Tibial nerve (tissue), 3 donors: ENCODE results near the gene NSUN2.

Source experiments
- POLR2A ChIP-seq, 2 donors: fragments of 450-650 bp; IDR thresholded peaks; one replicate each; pipeline ENCODE4 v1.6.1; 2017; ENCODE audit warnings: antibody characterized with exemption in 2 of 2, mild to moderate bottlenecking in 2 of 2, moderate library complexity in 2 of 2
- TF ChIP-seq, protein P1 (sequence below), 5 experiments: fragments of 200-600 bp in 3 of 5; fragments of 450-650 bp in 2 of 5; sonication (generic) in 3 of 5; IDR thresholded peaks; one replicate each; pipeline ENCODE4 v1.5.1; 2016 to 2019; ENCODE audit warnings: antibody characterized with exemption in 5 of 5, mild to moderate bottlenecking in 3 of 5, moderate library complexity in 2 of 5

DNA sequence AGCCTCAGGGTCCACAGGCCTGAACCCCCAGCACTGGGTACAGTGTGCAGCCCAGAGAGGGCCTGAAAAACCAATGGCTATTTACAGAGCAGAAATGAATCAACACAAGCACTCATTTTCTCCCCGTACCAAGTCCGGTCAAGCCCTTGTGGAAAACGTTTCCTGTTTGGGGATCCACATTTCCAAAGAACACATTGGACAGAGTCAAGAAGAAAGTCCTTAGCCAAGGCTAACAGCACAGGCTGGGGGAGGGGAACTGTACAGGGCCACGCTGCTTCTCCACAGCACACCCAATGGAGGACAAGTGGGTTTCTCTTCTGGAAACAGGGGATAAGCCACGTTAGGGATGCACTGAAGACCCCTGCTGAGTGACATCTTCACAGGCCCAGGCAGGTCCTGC, 62.3 kb downstream of the NSUN2 start:
- TF ChIP-seq POLR2A (IDR thresholded peaks at IDR 0.05) = no peak
- TF ChIP-seq, protein P1, sequence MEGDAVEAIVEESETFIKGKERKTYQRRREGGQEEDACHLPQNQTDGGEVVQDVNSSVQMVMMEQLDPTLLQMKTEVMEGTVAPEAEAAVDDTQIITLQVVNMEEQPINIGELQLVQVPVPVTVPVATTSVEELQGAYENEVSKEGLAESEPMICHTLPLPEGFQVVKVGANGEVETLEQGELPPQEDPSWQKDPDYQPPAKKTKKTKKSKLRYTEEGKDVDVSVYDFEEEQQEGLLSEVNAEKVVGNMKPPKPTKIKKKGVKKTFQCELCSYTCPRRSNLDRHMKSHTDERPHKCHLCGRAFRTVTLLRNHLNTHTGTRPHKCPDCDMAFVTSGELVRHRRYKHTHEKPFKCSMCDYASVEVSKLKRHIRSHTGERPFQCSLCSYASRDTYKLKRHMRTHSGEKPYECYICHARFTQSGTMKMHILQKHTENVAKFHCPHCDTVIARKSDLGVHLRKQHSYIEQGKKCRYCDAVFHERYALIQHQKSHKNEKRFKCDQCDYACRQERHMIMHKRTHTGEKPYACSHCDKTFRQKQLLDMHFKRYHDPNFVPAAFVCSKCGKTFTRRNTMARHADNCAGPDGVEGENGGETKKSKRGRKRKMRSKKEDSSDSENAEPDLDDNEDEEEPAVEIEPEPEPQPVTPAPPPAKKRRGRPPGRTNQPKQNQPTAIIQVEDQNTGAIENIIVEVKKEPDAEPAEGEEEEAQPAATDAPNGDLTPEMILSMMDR (IDR thresholded peaks at IDR 0.05) = no peak
